Lower leg skin (tissue), 3 donors: Measurements from ENCODE around the gene MAN1A1.

ENCODE experiments used
- POLR2A ChIP-seq, 2 donors: fragments of 450-650 bp; IDR thresholded peaks; one replicate each; pipeline ENCODE4 v1.6.1; 2016 to 2017; ENCODE audit warnings: antibody characterized with exemption in 2 of 2, mild to moderate bottlenecking in 1 of 2, moderate library complexity in 1 of 2
- TF ChIP-seq, protein P1 (sequence below), 3 donors: fragments of 450-650 bp; IDR thresholded peaks; one replicate each; pipeline ENCODE4 v1.5.1; 2016; ENCODE audit warnings: antibody characterized with exemption in 3 of 3, mild to moderate bottlenecking in 3 of 3, moderate library complexity in 2 of 3

DNA sequence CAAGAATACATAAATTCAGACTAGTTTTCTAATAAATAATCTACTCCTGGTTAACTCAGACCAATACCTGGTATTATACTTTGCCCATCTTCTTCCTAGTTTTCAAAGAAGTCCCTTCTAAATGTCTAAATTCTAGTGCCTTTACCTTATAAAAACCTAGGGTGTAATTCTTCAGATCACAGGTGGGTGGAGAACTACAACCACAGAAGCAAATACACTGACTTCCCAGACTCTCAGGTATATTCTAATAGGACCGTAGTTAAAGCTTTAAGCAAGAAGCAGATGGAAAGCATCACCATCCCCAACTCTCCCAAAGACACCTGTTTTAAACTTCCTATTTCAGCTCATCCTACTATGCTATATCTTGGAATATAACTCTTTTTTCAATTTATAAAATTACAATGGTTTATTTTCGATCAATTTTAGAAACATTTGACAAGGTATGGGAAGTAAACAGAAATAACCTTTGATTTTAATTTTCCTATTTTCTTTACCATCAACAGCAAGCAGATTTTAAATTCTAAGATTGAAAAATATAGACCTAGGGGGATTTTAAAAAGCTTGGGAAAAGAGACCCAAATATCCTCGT is 15.8 kb downstream of the MAN1A1 start:
- TF ChIP-seq, protein P1, sequence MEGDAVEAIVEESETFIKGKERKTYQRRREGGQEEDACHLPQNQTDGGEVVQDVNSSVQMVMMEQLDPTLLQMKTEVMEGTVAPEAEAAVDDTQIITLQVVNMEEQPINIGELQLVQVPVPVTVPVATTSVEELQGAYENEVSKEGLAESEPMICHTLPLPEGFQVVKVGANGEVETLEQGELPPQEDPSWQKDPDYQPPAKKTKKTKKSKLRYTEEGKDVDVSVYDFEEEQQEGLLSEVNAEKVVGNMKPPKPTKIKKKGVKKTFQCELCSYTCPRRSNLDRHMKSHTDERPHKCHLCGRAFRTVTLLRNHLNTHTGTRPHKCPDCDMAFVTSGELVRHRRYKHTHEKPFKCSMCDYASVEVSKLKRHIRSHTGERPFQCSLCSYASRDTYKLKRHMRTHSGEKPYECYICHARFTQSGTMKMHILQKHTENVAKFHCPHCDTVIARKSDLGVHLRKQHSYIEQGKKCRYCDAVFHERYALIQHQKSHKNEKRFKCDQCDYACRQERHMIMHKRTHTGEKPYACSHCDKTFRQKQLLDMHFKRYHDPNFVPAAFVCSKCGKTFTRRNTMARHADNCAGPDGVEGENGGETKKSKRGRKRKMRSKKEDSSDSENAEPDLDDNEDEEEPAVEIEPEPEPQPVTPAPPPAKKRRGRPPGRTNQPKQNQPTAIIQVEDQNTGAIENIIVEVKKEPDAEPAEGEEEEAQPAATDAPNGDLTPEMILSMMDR (IDR thresholded peaks at IDR 0.05) = no peak
- TF ChIP-seq POLR2A (IDR thresholded peaks at IDR 0.05) = no peak
